Neuronal stem cell (in vitro differentiated cells): Measurements from ENCODE around the gene APLF.

ENCODE experiments used
- DNase-seq: peaks from one replicate; pipeline ENCODE4 v3.0.0-alpha.2; 2013; ENCODE audit warnings: low spot score
- H2AFZ ChIP-seq: one replicate; pipeline ENCODE4 v1.6.1; 2013; ENCODE audit warnings: mild to moderate bottlenecking, low read length, inconsistent platforms
- H2AK5ac ChIP-seq: 2 replicates; pipeline ENCODE4 v1.6.1; 2013; ENCODE audit warnings: low read depth, mild to moderate bottlenecking, inconsistent platforms, low read length, moderate library complexity, mixed read lengths
- H2BK120ac ChIP-seq: 2 replicates; pipeline ENCODE4 v1.6.1; 2013; ENCODE audit warnings: low read depth, mild to moderate bottlenecking, inconsistent platforms, low read length, moderate library complexity, mixed read lengths
- H2BK12ac ChIP-seq: one replicate; pipeline ENCODE4 v1.6.1; 2013; ENCODE audit warnings: low read length, inconsistent platforms
- H2BK15ac ChIP-seq: 2 replicates; pipeline ENCODE4 v1.6.1; 2013; ENCODE audit warnings: mild to moderate bottlenecking, low read length, inconsistent platforms, mixed read lengths
- H2BK5ac ChIP-seq: one replicate; pipeline ENCODE4 v1.6.1; 2013; ENCODE audit warnings: inconsistent platforms, mild to moderate bottlenecking, low read length, moderate library complexity
- H3K14ac ChIP-seq: one replicate; pipeline ENCODE4 v1.6.1; 2013; ENCODE audit warnings: low read length, inconsistent platforms
- H3K18ac ChIP-seq: 2 replicates; pipeline ENCODE4 v1.6.1; 2013; ENCODE audit warnings: low read length, inconsistent platforms
- H3K23ac ChIP-seq: 2 replicates; pipeline ENCODE4 v1.6.1; 2013; ENCODE audit warnings: low read depth, mild to moderate bottlenecking, mixed read lengths, low read length, inconsistent platforms; ENCODE audit not compliant: poor library complexity
- H3K27ac ChIP-seq: replicated peaks from 3 replicates; pipeline ENCODE4 v1.5.1; 2013; ENCODE audit warnings: low read length, inconsistent platforms
- H3K27me3 ChIP-seq, 3 experiments: 2 replicates each; pipeline ENCODE4 v1.6.1; 2013; ENCODE audit warnings: low read length in 3 of 3, mild to moderate bottlenecking in 2 of 3, inconsistent platforms in 1 of 3, low read depth in 1 of 3, mixed read lengths in 1 of 3, moderate library complexity in 1 of 3; ENCODE audit not compliant: control insufficient read depth in 3 of 3, insufficient read depth in 3 of 3
- H3K36me3 ChIP-seq, 2 donors: replicated peaks in 1 of 2; 2 replicates each; pipeline ENCODE4 v1.6.1; 2013; ENCODE audit warnings: low read length in 2 of 2; ENCODE audit not compliant: control insufficient read depth in 2 of 2, insufficient read depth in 2 of 2
- H3K4ac ChIP-seq: 2 replicates; pipeline ENCODE4 v1.6.1; 2013; ENCODE audit warnings: inconsistent platforms, mild to moderate bottlenecking, low read length, moderate library complexity
- H3K4me1 ChIP-seq, 2 donors: 1 replicate in 1 of 2; 2 replicates in 1 of 2; pipeline ENCODE4 v1.6.1; 2013; ENCODE audit warnings: low read length in 2 of 2, low read depth in 1 of 2; ENCODE audit not compliant: control insufficient read depth in 2 of 2, insufficient read depth in 1 of 2
- H3K4me2 ChIP-seq: one replicate; pipeline ENCODE4 v1.6.1; 2013; ENCODE audit warnings: mild to moderate bottlenecking, low read length, inconsistent platforms; ENCODE audit not compliant: insufficient read depth, poor library complexity, severe bottlenecking
- H3K4me3 ChIP-seq, 2 donors: 2 replicates each; pipeline ENCODE4 v1.5.1; 2013; ENCODE audit warnings: low read length in 2 of 2, mild to moderate bottlenecking in 2 of 2, inconsistent platforms in 1 of 2, moderate library complexity in 1 of 2
- H3K79me1 ChIP-seq: one replicate; pipeline ENCODE4 v1.6.1; 2013; ENCODE audit warnings: low read depth, mild to moderate bottlenecking, inconsistent platforms, low read length, moderate library complexity
- H3K9ac ChIP-seq: one replicate; pipeline ENCODE4 v1.6.1; 2013; ENCODE audit warnings: mild to moderate bottlenecking, low read depth, low read length, inconsistent platforms; ENCODE audit not compliant: poor library complexity
- H3K9me3 ChIP-seq, 2 donors: replicated peaks in 1 of 2; 2 replicates each; pipeline versions ENCODE3 to v1.6.1; 2013; ENCODE audit warnings: low read length in 2 of 2, mild to moderate bottlenecking in 2 of 2, inconsistent platforms in 1 of 2, low read depth in 1 of 2, mixed read lengths in 1 of 2, moderate library complexity in 1 of 2; ENCODE audit not compliant: control insufficient read depth in 2 of 2, insufficient read depth in 1 of 2
- H4K8ac ChIP-seq: one replicate; pipeline ENCODE4 v1.6.1; 2013; ENCODE audit warnings: low read depth, mild to moderate bottlenecking, inconsistent platforms, low read length, moderate library complexity
- H4K91ac ChIP-seq: one replicate; pipeline ENCODE4 v1.6.1; 2013; ENCODE audit warnings: low read length, low read depth, mild to moderate bottlenecking, inconsistent platforms; ENCODE audit not compliant: poor library complexity
- WGBS, 2 donors: extraction: QIAGEN DNeasy Blood & Tissue Kit; methylation state at CpG; one replicate each; pipeline ENCODE4 v1.1.7; 2013; ENCODE audit warnings: missing lambda C conversion rate in 2 of 2, mixed read lengths in 1 of 2; ENCODE audit not compliant: insufficient read length in 2 of 2, insufficient replicate concordance in 1 of 2; ENCODE audit errors: extremely low coverage in 2 of 2; 5-methylcytosine and 5-hydroxymethylcytosine counted together

APLF gene

DNA sequence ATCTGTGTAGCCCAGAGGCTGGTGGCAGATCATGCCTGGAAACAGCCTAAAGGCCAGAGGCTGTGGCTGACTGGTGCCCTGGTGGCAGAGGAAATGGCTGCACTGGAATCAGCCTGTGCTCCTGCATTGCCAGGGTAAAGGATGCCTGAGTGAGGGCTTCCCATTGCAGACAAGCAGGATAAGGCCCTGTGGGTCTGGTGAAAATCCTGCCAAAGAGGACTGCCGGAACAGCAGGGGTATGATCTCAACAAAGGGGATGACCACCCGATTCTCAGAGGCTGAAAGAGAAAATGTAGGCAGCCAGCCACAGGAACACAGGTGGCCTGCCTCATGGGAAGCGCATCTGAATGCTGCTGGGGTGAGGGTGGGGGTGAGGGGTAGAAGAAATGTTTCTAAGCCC is 48.5 kb upstream of the APLF start:
- no CpG with 5 or more reads among the region's 3 CpGs for WGBS, 2 donors
- no peak overlapping the region for H3K14ac ChIP-seq
- no peak overlapping the region for H2BK120ac ChIP-seq
- H3K18ac ChIP-seq = peak overlapping the region; percentile 1
- no peak overlapping the region for H4K91ac ChIP-seq
- H3K36me3 ChIP-seq = no peaks in the 10 kb centered on the region
- H3K4me3 ChIP-seq = no peak overlapping the region
- H2BK12ac ChIP-seq = no peak overlapping the region
- no peaks in the 10 kb centered on the region for H3K27me3 ChIP-seq
- DNase-seq = no peak
- H2AFZ ChIP-seq = peak overlapping the region; percentile 74
- H2BK5ac ChIP-seq = no peak overlapping the region
- peaks cover 6 to 19% of the 10 kb centered on the region in 2 donors for H3K4me1 ChIP-seq
- no peak overlapping the region for H2BK15ac ChIP-seq
- H4K8ac ChIP-seq = no peak overlapping the region
- no peak overlapping the region for H2AK5ac ChIP-seq
- no peaks in the 10 kb centered on the region for H3K9me3 ChIP-seq
- H3K4me2 ChIP-seq = no peak overlapping the region
- no peaks in the 10 kb centered on the region for H3K79me1 ChIP-seq
- no peak overlapping the region for H3K27ac ChIP-seq
- no peak overlapping the region for H3K9ac ChIP-seq
- no peak overlapping the region for H3K23ac ChIP-seq
- no peak overlapping the region for H3K4ac ChIP-seq

DNA sequence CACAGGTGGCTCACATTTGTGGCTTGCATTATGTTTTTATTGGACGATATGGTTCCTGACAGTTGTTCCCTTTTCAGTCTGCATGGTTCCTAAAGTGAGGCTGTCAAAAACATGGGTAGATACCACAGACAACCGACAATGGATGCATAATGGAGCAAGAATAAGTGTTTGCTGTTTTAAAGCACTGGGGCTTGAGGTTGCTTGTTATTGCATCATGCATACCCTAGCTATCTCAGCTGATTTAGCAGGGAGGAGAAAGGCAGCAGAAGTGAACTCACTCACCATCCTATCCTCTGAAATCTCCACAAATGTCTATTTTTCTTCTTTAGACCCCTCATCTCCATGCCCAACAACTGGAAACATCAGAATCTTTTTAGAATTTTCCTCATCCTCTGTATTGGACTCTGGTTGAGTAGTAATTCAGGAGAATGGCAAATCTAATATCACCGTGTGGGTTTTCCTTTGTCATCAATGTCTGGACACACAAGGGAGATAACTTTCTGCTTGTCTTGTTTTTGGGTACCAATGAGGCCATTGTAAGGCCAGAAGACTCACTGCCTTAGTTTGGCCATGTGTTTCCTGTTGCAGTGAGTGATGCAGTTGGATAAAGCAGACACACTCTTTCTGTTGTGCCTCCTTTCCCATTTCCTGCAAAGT is 47.0 kb upstream of the APLF start:
- Histone ChIP-seq H4K91ac (no peak overlapping the region), H2BK120ac (no peak overlapping the region), H4K8ac (no peak overlapping the region), H3K4me3 (no peak overlapping the region), H3K9me3 (no peaks in the 10 kb centered on the region), H2AK5ac (no peak overlapping the region), H2BK12ac (no peak overlapping the region), H3K23ac (no peak overlapping the region), H3K27me3 (peaks cover 0 to 7% (median 0%) of the 10 kb centered on the region in 3 experiments), H3K14ac (no peak overlapping the region), H2BK5ac (no peak overlapping the region), H3K36me3 (no peaks in the 10 kb centered on the region), H3K4me2 (no peak overlapping the region), H3K79me1 (no peaks in the 10 kb centered on the region), H2AFZ (peak overlapping the region; percentile 6), H3K27ac (no peak overlapping the region), H3K9ac (no peak overlapping the region), H3K18ac (no peak overlapping the region), H3K4me1 (peaks cover 4 to 15% of the 10 kb centered on the region in 2 donors), H3K4ac (no peak overlapping the region), H2BK15ac (no peak overlapping the region)
- no peak for DNase-seq
- no CpG with 5 or more reads among the region's 3 CpGs for whole genome bisulfite sequencing, 2 donors

DNA sequence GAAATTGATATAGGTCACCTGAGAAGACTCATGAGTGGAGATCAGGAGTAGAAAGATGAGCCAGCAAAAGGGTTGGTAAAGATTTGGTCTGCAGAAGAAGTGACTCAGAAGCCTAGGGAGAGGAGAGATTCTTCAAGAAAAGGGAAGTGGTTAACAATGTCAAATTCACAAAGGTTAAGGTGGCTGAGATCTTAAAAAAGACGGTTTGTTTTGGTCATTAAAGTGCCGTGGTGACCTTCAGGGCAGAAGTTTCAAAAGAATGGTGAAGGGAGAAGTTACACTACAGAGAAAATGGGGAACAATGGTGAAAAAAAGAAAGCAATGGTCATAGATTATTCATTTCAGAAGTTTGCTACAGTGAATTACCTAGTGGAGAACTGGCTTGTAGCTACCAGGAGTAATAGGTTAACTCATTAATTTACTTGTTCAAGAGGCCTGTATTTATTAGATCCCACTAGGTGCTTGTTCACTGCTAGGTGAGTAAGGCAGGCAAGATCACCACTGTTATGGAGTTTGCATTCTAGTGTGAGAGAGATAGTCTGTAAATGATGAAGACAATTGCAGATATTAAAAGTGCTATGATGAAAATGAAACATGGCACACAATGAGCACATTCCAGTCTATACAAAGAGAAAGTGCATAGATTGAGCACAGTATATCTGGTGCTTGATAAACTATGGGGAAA is 43.3 kb upstream of the APLF start:
- no peak overlapping the region for H2AFZ ChIP-seq
- no peak overlapping the region for H2AK5ac ChIP-seq
- H4K8ac ChIP-seq = no peak overlapping the region
- no peak for DNase-seq
- no peak overlapping the region for H2BK15ac ChIP-seq
- H3K23ac ChIP-seq = no peak overlapping the region
- no peak overlapping the region for H4K91ac ChIP-seq
- H3K9ac ChIP-seq = no peak overlapping the region
- no peak overlapping the region for H2BK120ac ChIP-seq
- no peaks in the 10 kb centered on the region for H3K4me1 ChIP-seq
- H3K27me3 ChIP-seq = peaks cover 0 to 14% (median 0%) of the 10 kb centered on the region in 3 experiments
- H3K27ac ChIP-seq = no peak overlapping the region
- no peak overlapping the region for H3K4me3 ChIP-seq
- no peaks in the 10 kb centered on the region for H3K36me3 ChIP-seq
- H3K14ac ChIP-seq = no peak overlapping the region
- no peaks in the 10 kb centered on the region for H3K79me1 ChIP-seq
- H2BK12ac ChIP-seq = no peak overlapping the region
- H2BK5ac ChIP-seq = no peak overlapping the region
- H3K9me3 ChIP-seq = no peaks in the 10 kb centered on the region
- H3K4ac ChIP-seq = no peak overlapping the region
- H3K18ac ChIP-seq = no peak overlapping the region
- no CpG with 5 or more reads among the region's 2 CpGs for WGBS, 2 donors
- no peak overlapping the region for H3K4me2 ChIP-seq

DNA sequence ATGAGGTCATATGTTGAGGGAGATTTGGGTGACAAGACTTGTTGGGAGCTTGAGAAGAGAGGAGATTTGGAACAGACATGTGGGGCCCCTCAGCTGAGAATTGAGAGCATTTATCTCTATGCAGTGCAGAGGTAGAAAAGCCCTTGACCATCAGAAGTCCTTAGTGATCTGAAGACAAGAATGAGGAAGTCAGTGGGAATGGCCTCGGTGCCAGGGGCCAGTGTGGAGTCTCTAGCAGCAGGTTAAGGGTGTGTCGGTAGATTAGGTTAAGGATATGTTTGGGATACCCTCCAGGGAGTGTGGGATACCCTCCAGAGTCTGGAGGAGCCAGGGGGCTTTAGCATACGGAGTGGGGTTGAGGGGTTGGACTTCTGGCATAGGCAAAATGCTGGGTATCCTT is 41.9 kb upstream of the APLF start:
- no peaks in the 10 kb centered on the region for H3K9me3 ChIP-seq
- WGBS, 2 donors = no CpG with 5 or more reads among the region's 3 CpGs

More for the DNA sequence above, 41.9 kb upstream of the APLF start:
- DNase-seq = no peak
- no peak overlapping the region for H2BK5ac ChIP-seq
- no peaks in the 10 kb centered on the region for H3K79me1 ChIP-seq
- H2BK15ac ChIP-seq = no peak overlapping the region
- no peak overlapping the region for H2AK5ac ChIP-seq
- no peak overlapping the region for H3K4me3 ChIP-seq
- no peak overlapping the region for H3K27ac ChIP-seq
- H3K36me3 ChIP-seq = no peaks in the 10 kb centered on the region
- no peak overlapping the region for H4K8ac ChIP-seq
- no peak overlapping the region for H3K14ac ChIP-seq
- no peak overlapping the region for H2BK12ac ChIP-seq
- peaks cover 0 to 14% (median 0%) of the 10 kb centered on the region in 3 experiments for H3K27me3 ChIP-seq
- no peak overlapping the region for H3K4ac ChIP-seq
- H2AFZ ChIP-seq = no peak overlapping the region
- H3K18ac ChIP-seq = no peak overlapping the region
- no peak overlapping the region for H2BK120ac ChIP-seq
- H3K23ac ChIP-seq = no peak overlapping the region
- H3K9ac ChIP-seq = no peak overlapping the region
- no peak overlapping the region for H3K4me2 ChIP-seq
- no peak overlapping the region for H4K91ac ChIP-seq
- H3K4me1 ChIP-seq = no peaks in the 10 kb centered on the region
